Dermis blood vessel endothelial cell (primary cell): ENCODE results near the gene MLPH. TPM values are rescaled to one million over a fixed set of nuclear protein-coding genes. Genes with fewer than 3 reads are reported as not detected.

Experiments
- DNase-seq: peaks from one replicate; pipeline ENCODE4 v3.0.0; 2010
- total RNA-seq: library from RNA; depleted of rRNA; stranded (reverse); fragments of >200 nt; gene quantifications from 2 replicates; pipeline ENCODE4 v1.2.3, GENCODE V29; 2014

MLPH gene
- total RNA-seq, 1 donor from 2014 or later = 1.0 TPM

DNA sequence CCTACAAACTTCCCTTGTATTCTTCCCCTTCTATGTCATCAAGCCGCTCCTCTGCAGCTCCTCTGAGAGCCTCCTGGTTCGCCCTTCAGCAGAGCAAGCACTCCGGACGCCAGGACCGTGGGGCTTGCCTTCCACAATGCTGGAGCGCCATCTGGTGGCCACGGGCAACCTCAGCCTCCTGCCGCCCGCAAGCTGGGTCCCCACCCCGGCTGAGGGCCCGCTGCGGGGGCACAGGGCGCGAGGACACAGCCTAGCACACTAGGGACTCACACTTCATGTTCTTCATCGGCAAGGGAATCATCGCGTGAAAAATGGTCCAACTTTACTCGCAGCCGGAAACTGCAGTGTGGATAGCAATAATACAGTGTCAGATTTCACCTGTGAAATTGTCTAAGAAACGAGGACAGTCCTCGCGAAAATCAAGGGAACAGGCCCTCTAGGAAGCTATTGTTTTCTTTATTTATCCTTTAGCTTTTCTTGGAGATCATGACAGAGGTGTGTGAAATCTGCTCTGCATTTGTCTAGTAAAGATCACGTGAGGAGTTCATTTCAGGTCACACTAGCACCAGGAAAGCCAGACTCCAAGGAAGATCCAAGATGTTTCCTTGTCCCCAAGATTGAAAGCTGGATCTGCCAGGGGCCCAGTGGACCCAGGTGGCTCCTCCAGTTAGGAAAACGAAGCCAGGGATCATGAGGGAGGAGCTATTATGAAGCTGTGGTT, 85.1 kb downstream of the MLPH start:
- peak; percentile 96 for DNase-seq

DNA sequence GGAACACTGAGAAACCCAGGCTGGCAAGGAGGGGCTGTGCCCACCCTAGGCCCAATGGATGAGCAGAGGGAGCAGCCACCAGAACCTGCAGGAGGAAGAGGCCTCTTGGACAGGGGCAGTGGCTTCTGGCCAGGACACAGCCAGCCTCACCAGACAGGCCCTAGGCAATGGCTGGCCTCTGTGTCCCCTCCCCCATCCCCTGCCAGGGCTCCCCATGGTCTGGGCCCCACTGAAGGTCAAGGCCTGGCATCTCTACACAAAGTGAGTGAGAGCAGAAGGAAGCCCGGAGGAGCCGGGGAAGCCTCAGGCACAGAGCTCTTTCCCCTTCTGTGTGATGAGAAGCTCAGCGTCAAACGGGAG, 85.7 kb downstream of the MLPH start:
- DNase-seq = no peak

DNA sequence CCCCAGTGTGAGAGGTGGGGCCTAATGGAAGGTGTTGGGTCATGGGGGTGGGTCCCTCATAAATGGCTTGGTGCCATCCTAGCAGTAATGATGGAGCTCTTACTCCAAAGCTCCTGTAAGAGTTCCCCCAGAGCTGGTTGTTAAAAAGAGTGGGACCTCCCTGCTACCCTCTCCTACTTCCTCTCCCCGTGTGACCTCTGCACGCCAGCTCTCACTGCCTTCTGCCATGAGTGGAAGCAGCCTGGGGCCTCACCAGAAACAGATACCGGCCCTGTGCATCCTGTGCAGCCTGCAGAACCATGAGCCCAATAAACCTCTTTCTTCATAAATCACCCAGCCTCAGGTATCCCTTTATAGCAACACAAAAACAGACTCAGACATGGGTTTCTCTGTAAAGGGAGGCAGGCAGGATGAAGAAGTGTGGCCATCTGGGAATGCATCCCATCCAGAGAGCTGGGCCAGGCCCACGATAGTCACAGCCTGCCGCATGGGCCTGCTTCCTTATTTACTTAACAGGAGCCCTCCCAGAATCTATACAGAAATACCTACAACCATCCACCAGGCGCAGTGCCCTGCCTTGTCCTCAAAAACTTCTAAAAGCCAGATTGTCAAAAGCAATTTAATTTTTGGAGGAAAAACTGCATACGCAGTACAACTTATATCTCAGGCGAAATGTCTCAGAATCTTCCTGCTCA, 86.8 kb downstream of the MLPH start:
- no peak for DNase-seq

DNA sequence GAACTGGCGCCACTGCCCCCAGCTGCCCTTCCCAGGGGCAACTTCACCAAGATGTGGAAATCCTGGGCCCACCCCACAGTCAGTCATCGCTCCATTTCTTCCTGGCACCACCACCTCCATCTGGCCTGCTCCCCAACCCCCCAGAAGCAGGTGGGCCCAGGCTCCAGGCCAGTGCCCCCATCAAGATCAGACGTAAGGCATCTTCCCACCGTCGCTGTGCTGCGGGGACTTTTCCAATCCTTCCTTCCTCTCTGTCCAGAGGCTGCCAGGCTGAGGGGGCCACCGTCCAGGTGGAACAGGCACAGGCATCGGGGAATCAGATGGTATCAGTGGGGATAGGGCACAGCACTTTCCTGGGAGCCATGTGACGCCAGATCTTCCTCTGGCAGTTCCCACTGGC, 87.4 kb downstream of the MLPH start:
- no peak for DNase-seq

DNA sequence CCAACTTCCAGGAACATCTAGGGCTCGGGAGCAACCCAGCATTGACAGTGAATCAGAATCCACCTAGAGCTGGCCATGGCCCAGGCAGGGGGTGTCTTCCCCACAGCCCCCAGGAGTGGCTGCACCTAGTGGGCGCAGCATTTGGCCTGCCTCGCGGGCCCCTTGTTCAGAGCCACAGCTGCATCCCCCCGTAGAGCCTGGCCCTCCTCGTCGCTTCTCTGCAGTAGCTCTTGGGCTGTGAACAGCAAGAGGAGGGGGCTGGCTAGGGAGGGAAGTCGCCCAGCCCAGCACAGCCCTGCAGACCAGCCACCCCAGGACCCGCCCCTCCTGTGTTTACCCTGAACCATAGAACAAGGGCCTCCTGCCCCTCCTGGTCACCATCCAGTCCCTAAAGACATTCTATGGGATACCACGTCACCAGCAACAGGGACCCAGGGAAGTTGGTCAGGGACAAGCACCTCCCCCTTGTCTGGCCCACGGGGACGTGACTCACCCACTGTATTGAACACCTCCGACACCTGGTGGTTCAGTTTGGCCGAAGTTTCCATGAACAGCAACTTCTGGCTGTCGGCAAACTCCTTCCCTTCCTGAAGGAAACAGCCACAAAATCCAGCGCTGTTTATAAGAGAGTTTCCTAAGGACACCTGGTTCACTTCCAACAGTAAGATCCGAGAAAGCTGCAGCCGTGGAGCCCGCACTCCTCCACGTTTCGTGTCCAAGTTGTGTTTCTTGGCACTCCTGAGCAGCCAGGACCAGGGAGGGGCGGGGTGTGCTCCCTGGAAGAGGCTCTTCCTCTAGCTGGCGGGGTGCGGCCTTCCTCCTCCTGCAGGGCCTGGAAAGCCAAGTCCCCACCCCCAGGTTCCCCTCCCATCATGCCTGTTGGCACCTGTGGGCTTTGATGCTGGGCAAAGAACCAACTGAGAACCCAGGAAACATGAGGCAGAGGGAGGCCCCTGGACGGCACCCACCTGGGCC, 88.1 kb downstream of the MLPH start:
- DNase-seq = peak; percentile 50

DNA sequence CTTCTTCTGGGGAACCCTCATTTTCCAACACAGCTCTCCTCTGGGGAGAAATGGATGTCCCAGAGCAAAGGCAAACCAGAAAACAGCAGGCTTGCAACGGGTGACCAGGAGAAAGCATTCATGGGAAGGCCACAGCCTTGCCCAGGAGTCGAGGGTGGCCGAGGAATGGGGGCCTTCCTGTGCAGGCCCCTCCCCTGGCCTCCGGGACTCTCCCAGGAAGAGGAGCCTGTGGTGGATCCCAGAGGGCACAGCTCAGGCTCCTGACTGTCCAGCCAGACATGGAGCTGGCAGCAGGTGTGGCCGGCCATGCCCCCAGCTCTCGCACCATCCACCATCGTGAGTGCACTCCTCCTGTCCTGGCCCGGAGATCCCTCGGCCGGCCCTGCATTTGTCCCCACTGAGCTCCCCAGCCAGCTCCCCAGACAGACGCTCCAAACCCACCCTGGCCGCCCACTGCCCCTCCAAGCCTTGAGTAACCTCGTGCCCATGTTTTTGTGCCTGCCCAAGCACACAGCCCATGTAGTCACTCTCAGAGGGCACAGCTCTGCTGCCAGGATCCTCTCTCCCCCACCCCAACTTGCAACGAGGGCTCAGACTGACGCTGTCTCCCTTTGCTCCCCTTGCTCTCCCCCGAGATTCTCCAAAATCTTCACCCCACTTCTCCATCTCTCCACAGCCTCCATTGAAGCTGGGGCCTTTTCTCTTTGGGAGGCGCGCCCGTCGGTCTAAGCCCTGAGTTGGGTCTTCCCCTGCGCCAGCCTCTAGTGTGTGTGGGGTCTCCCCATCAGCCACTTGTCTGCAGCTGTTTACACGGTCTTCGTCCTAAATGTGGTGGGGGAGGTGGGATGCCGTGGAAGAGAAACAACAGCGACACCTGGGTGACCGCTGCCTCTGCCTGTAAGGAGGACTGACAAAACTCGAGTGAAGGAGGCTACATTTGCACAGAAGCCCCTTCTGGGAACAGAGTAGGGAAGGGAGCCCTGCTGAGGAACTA, 89.1 kb downstream of the MLPH start:
- no peak for DNase-seq

DNA sequence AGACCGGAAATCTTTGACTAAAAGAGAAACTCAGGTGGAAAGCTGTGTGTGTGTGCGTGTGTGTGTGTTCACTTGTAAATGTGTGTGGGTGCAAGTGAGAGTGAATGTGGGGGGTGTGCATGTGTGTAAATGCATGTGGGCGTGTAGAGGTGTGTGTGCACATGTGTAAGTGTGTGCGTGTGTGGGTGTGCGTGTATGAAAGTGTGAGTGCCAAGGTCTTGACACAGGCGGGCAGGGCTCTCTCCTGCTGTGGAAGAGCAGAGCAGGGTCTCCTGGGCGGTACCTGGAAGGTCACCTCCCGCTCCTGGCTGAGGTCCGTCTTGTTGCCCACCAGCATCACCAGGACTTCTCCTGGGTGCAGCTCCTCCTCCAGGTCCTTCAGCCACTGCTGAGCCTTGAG, 89.9 kb downstream of the MLPH start:
- DNase-seq = no peak

DNA sequence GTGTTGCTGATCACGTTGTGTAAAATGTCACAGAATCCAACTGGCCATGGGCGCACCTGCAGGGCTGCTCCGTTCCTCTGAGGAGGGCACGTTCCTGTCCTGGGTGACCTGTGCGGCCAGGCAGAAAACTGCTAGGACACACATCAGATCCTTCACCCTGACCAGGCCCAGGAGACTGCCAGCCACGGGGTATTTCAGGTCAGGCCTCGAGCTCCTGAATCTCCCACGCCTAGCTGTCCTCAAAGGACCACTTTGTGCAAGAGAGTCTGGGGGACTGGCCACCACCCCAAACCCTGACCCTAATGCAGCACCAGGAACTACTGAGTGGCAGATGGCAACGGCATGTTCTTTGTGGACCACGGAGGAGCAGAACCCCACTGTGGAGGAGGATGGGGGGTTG, 90.4 kb downstream of the MLPH start:
- no peak for DNase-seq

DNA sequence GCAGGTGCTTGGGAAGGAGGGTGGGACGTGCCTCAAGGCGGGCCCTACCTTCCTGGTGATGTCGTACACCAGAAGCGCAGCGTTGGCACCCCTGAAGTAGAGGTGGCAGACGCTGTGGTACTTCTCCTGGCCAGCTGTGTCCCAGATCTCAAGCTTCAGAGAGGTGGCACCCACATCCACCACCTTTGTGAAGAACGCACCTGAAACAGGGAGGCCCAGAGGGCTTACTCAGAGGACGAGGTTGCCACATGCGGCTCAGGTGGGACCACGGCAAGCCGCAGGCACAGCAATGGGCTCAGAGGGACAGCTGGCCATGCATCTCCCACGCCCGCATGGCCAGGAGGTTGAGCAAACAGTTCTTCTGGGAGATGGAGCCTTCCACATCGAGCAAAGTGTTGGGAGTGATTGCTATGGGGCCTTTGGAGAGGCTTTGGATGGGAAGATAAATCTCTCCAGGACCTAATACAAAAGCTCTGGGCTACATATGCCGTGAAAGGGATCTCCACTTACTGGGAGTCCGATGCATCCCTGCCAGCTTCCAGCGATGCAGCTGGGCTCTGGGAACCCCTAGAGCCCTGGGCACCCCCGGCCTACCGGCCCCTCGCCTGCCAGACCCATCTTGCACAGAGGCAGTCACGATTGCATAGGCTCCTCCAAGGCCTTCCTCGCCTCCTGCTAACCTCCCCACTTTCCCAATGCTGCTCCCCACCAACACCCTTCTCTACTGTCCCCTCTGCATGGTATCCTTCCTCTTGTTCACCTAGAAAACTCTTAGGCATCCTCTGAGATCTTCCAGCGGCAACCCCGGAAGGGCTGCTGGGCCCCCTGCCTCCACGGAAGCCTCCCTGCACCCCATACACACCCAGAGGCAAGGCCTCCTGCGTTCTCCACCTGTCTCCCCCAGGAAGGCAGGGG, 91.2 kb downstream of the MLPH start:
- no peak for DNase-seq

DNA sequence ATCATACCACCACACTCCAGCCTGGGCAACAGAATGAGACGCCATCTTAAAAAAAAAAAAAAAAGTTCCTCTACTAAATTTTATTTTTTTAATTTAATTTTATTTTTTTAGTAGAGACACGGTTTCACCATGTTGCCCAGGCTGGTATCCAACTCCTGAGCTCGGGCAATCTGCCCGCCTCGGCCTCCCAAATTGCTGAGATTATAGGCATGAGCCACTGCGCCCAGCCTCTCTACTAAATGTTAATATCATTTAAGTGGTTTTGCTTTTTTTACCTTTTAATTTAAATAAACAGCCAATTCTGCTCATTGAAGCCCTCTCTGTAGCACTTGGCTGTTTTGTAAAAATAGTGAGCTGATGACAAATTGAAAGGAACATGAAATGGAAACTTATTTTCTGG, 94.3 kb downstream of the MLPH start:
- DNase-seq = no peak

DNA sequence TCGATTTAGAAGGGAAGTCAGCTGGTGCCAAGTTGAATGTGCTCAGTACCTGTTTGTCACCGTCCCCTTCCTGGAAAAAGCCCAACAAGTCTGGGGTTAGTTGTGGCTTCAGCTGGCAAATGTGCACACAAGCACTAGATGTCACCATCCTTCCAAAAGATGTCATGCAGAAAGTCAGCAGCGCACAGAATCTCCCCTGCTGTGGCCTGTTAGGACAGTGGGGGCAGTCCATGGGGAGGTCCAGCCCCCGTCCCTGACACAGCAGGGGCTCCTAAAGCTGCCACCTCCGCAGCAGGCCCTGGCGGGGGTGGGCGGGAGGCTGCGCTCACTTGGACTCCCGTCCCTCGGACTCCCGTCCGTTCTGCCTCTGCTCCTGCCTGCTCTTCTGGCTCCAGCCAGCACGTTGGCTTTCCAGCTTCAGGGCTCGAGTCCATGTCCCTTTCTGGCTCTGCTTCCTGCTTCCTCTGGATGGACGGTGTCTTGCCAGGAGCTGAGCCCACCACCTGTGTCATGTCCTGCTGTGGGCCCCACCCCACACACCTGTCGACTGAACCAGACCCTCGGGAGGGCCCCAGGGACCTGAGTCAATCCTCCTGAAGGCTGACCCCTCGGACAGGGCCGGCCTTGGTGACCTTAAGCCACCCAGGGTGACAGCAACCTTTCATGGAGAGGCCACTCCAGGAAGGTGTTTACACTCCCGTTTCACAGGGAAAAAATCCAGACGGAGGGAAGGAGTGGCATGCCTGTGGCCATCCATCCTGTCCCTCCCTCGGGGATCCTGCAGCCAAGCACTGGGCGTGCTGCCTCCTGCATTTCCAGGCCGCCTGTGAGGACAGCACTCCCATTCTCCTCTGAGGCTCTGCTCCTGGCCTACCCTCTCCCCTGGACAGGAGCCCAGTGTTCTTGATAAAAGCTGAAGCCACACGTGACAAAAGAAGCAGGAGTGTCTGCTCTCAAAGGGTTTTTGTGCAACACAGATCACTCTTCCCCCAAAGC, 95.0 kb downstream of the MLPH start:
- peak; percentile 86 for DNase-seq

DNA sequence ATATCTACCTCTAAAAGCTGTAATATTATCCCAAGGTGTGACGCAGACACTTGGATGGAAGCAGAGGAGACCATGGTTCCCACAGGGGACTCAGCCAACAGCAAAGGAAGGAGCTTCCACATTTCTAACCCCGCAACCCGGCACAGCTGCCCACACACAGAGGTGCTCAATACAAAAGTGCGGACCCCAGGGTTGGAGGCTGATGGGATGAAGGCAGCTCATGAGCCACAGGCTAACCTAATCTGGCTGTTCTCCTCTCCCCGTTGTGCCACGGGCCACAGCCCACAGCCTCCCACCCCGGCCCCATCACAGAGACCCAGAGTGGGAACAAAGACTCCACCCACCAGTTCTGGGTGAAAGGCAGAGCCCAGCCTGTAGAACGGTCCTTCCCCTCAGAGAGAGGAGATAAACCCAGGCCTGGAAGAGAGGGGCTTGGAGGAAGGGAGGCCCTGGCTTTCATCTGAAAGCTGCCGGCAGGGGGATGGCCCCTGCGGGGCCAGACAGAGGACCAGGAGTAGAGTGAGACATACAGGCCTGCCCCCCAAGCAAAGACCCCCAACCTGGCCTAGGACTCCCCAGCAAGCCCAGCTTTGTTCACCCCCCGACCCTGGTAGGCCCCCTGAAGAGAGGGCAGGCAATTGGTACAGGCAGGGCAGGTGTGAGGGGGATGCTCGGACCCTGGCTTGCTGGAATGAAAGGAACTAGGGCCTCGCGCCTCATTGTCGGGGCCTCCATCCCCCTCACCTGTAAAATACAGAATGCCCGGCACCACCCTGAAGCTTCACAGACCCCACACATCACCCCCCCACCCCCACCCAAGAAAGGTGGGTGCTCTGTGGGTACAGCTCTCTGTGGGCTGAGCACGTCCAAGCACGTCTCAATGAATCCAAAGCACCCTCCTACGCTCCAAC, 96.6 kb downstream of the MLPH start:
- DNase-seq = no peak

DNA sequence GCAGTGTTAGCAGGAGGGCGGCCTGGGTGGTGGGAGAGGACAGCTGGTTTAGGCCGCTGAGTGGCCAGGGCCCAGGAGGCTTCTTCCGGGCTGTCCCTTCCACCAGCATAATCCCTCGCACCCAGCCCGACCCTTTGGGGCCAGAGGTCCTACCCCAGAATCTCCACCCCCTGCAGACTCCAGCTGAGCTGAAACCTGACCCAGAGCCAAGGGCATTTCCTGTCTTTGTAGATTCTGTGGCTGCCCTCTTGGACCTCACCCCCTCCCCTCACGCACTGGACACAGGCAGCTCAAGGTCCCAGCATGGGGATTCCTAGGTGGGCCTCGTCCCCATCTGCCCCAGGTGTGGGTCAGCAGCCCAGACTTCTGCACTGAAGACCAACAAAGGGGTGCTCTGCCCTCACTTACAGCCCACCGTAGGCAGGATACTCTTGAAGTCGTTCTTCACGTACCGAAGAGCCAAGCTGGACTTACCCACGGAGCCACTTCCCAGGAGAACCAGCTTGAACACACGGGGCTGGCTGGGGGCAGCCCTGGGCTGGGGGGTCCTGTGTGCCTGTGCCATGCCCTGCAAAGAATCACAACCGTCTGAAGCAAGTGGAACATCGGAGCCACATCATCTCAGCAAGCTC, 98.7 kb downstream of the MLPH start:
- no peak for DNase-seq

DNA sequence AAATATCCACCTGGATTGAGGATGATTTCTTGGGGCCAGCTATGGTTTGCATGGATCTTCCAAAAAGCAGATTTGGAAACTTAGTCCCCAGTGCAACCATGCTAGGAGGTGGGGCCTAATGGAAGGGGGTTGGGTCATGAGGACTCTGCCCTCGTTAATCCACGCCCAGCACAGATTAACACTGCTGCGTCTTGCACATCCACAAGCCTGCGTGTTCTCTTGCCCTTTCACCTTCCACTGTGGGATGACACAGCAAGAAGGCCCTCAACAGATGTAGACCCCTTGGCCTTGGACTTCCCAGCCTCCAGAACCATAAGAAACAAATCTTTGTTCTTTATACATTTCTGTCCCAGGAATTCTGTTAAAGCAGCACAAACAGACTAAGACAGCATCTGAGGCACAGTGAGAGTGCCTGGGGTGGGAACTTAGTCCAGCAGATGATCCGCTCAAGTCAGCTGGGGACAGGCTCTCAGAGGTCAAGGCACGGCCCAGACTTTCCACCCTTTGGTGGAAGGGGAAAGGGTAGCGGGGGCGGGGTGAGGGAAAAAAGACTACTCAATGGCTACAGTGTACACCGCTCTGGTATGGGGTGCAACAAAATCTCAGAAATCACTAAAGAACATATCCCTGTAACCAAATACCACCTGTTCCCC, 101.1 kb downstream of the MLPH start:
- DNase-seq = no peak

DNA sequence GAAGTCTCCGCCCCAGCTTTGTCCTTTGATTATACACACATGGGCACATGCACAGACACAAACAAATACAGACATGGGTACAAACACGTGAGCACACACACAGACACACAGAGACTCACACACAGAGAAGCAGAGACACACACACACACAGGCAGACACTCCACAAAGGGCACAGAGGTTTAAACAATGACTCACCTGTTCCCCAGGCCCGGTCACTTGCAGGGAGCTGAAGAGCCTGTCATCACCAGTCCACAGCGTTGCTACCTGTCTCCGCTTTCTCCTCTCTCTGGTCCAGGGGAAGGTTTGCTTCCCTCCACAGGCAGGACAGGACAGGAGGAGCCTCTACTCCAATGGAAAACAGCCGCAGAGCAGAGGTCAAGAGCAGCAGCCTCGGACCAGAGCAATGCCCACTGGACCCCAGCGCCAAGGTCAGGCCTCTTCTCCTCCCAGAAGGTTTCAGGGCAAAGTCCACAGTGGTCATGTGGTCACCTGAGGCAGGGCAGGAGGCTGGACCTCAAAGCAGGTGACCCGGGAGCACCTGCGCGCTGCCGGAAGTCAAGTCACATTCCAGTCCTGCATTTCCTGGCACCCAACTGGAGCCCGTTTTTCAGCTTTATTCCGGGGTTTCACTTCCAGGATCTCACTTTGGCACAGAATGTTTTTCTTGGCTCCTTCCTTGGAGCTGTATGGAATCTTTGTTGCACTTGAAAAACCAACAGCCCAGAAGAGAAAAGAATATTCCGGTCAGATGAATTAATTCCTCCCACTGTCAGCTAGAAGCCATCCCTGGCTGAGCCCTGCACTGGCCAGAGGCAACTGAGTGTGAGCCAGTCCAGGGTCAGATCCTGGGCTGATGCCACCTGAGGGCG, 103.5 kb downstream of the MLPH start, which contains the start of gene RAB17:
Gene RAB17 (minus strand): TSS at position 463 of the 869 bp plus-strand sequence. CDS start 4,580 bp downstream, outside the sequence.
- DNase-seq = no peak
